RKO (cell line): Measurements from ENCODE around the gene PIK3R2.
A peak's percentile ranks its signal among the peaks of the same experiment; 100 is the strongest.
"Not testable (repeated sequence)": the region's sequence is repeated elsewhere in the genome, so short reads cannot be mapped to it uniquely, and the experiment has no call there.

Experiments used
- DNase-seq: peaks from one replicate; pipeline ENCODE4 v3.0.0-alpha.2; 2016; ENCODE audit warnings: low spot score

Gene PIK3R2

DNA sequence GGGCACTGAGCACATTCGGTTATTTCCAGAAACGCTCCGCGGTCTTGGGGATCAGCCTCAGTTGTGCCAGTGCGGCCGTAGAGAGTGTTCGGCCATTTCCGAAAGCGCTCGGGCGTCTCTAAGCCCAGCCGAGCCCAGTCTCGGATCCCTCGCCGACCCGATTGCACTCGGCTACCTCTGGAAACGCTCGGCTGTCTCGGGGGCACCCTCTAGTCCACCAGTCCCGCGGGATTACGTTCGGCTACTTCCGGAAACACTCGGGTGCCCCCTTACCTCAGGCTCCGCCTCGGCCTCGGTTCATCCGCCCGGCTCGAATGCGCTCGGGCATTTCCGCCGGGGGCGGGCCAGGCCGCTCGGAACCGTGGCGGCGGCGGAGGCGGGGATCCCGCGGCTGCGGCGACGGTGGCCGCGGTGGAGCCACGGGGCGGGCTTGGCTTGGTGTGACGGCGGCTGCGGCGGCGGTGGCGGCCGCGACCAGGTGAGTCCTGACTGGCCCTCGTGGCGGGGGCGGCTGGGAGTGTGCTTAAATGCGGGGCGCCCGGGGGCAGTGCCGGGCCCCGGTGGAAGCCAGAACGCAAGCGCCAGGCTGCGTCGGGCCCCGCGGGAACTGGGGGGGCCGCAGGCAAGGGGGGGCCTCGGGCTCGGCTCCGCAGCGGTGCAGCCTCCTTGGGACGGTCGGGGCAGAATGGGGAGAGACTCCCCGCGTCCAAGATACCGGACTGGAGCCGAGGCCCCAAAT lies at the start of gene PIK3R2:
PIK3R2 (plus strand) TSS at position 347 of the 739 bp plus-strand sequence. CDS start 2,717 bp downstream, outside the sequence.
- peak; percentile 99 for DNase-seq

DNA sequence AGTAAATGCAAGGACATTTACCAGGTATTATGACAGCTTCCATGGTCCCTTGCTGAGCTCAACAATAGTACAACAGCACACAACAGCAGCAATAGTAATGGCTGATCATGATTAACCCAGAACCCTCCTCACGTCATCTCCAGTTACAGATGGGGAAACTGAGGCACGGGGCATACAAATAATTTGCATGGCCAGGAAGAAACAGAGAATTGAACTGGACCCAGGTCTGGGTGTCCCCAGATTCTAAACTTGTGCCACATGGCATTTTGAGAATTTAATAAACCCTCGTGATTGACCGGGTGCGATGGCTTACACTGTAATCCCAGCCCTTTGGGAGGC lies 48.2 kb upstream of the PIK3R2 start:
- DNase-seq = no peak

DNA sequence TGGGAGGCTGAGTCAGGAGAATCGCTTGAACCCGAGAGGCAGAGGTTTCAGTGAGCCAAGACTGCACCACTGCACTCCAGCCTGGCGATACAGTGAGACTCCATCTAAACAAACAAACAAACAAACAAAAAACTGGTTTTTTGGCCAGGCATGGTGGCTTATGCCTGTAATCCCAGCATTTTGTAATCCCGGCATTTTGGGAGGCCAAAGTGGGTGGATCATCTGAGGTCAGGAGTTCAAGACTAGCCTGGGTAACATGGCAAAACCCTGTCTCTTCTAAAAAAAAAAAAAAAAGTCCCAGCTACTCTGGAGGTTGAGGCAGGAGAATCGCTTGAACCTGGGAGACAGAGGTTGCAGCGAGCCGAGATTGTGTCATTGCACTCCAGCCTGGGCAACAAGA lies 47.7 kb upstream of the PIK3R2 start:
- not testable (repeated sequence) for DNase-seq

DNA sequence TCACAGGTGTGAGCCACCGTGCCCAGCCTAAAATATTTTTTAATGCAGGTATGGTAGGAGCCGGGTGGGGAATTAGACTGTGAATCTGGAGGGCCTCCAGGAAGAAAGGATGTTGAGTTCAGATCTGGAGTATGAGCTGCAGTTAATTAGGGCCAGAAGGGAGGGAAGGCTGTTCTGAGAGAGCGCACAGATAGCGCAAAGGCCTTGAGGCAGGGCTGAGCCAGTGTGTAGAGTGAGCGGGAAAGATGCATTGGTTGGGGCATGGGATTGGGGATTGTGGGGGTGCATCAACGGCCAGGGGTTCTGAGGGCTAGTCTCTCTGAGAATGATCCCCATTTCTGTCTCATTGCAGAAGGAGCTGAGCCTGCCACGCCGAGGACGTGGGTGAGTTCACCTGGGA lies 45.7 kb upstream of the PIK3R2 start:
- DNase-seq = no peak

DNA sequence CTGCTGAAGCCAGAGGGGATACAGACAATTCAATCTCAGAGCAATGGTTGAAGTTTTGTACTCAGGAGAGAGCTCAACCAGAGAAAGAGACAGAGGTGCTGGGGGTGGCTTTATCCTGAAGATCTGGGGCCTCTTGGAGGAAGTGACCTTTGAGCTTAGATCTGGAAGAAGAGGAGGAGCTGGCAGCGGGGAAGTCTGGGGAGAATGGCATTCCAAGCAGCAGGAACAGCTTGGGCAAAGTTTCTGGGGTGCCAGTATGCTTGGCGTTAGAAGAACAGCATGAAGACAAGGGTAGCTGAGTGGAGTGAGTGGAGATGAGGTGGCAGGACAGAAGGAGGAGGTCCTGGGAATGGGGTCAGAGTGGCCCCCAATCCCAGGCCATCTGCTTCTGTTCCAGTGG lies 44.1 kb upstream of the PIK3R2 start:
- DNase-seq = no peak

DNA sequence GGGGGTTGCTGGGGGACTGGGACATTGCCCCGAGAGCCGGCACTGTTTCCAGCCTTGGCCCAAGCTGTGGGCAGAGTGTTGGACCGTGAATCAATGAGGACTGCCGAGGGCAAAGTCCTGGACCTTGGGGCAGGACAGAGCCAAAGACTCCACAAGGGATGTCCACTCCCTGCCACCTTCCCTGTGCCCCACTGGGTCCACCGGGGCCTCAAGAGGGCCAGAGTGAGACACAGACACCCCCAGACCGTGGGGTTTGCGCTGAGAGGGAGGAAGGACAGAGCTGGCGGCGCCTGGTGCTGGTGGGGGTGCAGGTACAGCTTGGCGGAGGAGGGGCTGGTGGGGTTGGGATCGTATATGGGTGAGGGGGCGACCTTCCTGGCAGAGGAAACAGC lies 43.6 kb upstream of the PIK3R2 start:
- DNase-seq = no peak

DNA sequence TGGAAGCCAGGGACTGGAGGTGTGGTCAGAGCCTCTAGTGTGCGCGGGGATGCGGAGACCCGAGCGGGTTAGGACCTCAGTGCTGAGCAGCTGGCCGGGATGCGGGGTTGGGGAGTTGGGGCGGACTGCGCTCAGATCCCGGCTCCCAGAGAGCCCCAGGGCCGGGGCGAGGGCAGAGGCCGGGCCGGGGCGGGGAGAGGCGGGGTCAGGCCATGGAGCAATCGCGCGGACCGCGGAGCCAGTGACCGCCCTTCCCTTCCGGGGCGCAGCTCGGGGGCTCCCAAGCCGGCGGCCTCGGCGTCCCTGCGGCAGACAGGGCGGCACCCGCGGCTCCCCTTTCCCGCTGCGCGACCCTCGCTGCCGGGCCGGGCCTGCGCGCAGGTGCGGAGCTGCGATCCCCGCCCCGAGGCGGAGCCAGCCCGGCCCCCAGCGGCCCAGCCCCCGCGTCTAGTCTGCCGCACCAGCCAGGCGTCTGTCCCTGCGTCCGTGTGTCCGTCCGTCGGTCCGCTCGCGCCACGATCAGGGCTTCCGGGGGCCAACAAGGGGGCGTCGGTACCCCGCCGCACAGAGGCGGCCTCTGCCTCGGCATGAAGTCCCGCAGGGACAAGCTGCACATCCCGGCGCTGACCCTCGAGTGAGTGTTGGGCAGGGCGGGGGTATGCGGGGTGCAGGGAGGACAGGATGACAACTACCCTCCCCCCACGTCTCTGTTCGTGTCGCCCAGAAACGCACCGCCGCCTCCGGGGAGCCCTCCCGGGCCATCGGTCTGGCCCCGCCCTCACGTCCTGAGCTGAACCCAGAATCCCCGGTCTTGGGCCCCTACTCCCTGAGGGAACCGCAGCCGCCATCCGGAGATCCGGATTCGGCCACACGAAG lies 43.0 kb upstream of the PIK3R2 start:
- peak; percentile 38 for DNase-seq

DNA sequence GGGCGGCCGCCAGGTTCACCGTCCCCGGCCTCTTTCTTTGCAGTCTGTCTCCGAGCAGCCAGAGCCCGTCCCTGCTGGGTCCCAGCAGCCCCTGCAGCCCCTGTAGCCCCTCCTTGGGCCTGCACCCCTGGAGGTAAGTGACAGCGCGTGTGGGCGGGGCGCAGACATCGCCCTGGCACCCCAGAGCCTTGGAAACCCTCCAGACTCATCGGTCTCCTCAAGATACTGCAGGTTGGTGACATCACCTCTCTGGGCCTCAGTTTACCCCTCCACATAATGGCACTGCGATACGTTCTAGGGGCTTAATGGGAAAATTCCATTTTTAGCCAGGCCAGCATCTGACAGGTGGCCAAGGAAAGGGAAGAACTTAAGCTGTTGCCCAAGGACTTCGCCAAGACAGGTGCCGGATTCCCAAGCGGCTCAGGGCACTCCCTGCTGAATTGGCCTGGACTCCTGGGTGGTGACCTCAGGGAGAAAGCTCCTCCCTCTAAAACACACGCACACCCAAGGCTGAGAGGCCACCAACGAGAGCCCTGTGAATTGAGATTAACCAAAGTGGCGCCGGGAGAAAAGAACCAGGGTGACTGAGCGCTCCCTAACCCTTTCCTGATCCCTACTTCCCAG lies 42.2 kb upstream of the PIK3R2 start:
- no peak for DNase-seq

DNA sequence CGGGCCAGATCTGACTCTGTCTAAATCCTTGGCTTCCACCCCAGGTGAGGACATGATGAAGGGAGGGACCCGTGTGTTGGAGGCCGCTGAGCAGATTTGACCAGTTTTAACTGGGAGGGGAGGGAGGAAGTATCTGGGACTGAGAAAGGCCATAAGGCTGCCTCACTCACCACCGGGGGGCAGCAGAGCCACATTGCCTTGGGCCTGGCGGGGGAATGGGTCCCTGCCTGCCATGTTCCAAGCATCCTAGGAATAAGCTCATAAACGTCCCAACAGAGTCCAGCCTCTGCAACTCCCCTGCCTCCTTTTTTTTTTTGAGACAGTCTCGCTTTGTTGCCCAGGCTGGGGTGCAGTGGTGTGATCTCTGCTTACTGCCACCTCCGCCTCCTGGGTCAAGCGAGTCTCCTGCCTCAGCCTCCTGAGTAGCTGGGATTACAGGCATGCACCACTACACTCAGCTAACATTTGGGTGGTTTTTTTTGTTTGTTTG lies 39.9 kb upstream of the PIK3R2 start:
- DNase-seq = peak; percentile 82

DNA sequence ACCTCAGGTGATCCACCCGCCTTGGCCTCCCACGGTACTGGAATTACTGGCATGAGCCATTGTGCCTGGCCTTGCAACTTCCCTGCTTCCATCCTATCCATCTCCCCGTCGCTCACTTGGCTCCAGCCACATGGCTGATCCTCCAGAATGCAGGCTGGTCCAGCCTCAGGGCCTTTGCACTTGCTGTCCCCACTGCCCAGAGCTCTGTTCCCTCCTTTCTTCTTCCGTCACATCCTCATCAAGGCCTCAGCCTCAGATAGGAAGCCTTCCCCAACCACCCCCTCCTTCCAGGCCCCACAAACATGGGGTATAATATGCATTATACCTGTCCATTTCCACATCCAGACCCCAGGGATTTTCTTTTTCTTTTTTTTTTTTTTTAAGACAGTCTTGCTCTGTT lies 39.1 kb upstream of the PIK3R2 start:
- DNase-seq = no peak

DNA sequence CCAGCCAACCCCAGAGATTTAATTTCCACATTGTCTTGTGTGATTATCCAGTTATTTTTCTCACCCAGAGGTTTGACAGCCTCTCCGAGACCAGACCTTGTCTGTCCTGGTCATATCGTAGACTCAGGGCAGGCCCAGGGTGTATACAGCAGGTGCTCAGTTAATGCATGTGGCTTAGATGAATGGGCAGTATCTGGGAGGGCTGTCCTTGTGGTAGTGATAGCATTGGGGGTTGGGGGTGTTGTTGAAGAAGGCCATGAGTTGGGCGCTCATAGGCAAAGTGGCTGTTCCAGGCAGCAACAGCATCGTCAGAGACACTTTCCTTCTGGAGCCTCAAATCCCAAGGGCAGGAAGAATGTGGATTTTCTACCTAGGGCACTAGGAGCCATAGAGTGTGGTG lies 38.5 kb upstream of the PIK3R2 start:
- no peak for DNase-seq

DNA sequence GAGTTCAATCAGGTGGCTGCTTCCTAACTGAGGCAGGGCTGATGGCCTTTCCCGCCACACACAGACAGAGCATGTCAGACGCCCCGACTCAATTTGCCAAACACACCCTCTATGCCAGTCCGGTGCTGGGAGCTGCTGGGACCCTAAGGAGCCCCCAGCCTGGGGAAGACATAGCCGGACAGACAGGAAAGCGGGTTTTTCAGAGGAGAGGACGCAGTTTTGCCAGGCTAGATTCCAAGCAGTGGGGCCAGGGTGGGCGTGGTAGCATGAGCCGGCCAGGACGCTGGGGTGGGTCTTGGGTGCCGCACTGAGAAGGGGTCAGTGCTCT lies 35.6 kb upstream of the PIK3R2 start:
- DNase-seq = no peak

DNA sequence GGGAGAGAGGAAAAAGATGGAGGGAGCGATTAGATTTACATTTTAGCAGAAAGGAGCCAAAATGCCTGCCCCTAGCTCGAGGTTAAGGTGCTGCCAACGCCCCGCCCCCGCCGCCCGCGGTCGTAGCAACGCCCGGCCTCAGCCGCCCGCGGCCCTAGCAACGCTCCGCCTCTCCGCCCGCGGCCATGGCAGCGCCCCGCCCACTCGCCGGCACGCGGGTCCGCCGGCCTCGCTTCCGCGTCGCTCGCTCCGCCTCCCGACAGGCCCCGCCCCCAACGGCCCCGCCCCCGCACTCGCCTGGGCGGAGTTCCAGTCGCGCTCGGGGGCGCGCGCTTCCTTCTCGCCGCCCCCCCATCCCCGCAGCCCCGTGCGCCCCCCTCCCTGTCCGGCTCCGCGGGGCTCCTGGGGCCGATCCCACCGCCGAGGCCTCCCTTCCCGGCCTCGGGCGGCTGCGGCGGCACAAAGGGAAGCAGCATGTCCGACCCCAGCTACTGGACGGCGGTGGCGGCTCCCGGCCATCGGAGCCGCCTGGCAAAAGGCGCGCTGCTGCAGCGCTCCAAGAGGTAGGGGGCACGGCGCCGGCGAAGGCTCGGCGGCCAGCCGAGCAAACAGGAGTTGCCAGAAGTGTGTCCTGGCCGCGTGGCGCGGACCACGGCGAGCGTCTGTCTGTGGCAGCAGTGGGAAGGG lies 35.1 kb upstream of the PIK3R2 start:
- peak; percentile 86 for DNase-seq

DNA sequence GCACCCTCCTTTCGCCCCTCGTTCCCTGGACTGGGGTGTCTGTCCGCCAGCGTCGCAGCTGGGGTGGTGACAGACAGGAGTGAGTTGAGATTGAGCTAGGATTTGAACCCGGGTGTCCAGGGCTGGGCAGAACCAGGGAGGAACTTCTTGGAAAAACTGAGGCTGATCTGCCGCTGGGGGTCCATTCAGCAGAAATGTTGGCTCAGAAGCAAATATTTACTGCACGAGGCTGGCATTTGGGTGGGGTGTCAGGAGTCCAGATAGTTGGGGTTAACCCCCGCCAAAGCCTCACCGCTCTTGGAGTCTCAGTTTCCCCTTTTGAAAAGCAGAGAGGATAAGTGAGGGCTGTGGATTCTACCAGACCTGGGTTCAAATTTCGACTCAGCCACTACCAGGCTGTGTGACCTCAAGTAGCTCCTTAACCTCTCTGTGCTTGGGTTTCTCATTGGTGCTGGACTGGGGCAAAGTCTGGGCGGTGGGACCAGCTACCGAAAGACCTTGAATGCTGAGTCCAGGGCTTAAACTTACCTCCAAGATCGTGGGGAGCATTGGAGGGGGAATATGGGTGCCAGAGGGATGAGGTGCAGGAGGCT lies 34.4 kb upstream of the PIK3R2 start:
- DNase-seq = no peak

DNA sequence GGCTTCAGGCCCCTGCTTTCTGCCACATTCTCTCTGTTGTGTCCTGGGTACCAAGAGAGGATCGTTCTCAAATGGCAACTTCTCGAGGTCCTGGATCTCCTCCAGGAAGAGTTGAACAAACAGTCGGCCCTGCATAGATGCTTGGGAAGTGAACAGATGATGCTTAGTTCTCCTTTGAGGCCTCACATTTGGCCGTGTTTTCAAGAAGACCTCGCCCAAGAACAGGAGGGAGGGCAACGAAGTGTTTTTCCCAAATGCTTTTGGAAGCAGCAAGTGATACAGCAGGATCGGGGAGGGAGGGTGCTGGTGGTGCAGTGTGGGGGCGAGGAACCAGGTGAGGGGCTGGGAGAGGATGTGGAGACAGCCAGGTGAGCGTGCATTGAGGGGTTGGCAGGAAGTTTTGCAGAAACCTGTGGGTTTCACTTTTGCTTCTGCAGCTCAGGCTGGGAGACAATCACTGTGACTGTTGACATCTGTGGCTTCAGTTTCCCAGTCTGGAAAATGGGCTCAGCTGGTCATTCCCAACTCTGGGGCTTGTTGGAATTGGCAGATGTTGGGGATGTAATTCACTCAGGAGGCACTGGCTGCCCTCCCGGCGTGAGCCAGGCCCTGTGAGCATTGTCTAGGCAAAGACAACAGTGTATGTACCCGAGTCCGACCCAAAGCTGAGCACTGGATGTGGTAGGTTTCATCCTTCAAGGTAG lies 33.8 kb upstream of the PIK3R2 start:
- no peak for DNase-seq

DNA sequence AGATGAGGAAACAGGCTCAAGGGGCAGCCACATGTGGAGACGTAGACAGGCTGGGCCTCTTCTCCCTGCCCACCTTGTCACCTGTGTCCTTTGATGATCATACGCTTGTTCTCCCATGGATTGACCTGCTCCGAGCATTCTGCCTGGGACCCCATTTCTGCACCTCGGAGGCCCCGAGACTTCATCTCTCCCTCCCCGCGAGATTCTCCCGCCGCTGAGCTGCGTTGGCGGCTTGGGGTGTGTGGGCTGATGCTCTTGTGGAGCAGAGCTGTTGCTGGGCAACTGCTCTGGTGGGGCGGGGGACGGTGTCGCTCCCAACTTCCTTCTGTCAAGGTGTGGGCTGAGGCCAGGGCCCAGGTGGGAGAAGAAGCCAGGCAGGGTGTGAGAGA lies 33.3 kb upstream of the PIK3R2 start:
- no peak for DNase-seq

DNA sequence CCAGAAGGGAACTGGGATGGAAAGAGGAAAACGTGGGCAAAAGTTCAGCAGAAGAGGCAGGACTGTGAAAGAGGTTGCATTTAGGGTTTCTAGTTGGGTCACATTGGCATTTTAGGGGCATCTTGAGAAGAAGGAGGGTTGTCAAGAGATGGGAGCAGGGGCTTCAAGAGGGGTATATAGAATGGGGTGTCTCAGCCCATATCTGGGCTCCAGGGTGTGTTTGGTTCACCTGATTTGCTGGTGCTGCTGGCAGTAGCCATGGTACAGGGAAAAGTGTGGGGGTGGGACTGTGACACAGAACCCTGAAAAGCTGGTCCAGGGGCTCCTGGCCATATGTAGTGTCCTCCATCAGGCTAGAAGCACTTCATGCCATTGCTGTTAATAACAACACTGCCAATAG lies 32.8 kb upstream of the PIK3R2 start:
- no peak for DNase-seq

DNA sequence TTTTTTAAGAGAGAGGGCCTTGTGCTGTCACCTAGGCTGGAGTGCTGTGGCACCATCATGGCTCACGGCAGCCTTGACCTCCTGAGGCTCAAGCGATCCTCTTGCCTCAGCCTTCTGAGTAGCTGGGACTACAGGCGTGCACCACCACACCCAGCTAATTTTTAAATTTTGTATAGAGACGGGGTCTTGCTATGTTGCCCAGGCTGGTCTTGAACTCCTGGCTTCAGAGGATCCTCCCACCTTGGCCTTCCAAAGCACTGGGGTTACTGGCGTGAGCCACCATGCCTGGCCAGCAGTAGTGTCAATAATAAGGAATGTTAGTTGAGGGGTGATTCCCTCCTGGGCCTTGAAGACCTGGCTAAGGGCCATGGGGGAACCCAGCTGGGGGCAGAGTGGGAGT lies 31.8 kb upstream of the PIK3R2 start:
- DNase-seq = no peak

DNA sequence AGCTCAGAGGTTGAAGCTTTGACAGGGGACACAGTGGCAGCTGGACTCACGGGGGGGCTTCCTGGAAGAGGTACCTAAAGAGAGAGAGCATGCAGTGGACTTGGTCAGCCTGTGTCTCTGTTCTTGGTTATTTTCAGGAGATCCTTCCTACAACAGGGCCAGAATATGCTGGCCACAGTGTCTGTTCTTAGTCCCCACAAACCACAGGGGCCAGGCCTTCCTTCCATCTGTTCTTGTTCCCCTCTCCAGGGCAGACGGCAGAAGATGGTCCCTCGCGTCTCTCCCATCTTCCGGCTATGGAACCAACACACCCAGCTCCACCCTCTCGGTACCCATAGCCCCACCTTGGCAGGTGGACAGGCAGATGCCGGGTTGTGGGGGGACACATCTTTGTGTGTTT lies 30.5 kb upstream of the PIK3R2 start:
- DNase-seq = no peak

DNA sequence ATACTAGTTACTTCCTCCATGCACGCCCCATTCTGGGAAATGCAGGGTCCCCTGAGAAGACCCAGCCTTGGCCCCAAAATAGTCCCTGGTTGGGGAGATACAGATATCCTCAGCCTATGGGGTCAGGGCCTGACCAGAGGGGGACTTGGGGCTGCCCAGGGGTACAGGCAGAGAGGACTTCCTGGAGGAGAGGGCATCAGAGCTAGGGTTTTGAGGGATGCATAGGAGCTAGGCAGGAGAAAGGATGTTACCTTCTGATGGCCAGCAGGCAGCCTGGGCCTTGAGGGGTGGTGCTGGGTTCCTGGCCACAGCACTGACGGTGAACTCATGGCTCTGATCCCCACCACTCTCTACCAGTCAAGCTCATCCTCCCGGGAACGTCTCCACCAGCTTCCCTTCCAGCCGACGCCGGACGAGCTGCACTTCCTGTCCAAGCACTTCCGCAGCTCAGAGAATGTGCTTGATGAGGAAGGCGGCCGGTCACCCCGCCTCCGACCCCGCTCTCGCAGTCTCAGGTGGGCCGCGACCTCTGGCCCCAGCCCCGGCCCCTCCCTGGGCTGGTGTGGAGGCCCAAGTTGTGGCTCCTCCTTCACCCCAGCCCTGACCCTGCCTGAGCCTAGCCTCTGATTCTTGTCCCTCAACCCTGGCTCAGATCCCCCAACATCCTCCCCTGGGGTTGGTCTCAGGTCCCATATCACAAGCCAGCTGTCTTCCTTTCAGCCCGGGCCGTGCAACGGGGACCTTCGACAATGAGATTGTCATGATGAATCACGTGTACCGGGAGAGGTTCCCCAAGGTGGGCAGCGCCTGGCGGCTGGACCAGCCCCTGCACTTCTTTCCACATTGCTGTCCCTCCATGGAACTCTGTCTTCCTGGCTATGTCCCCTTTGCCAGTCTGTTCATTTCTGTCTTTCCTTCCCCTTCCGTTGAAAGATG lies 29.8 kb upstream of the PIK3R2 start:
- DNase-seq = no peak
